GM10248 (cell line): ENCODE measurements around the gene MIGA2.
"Not testable (repeated sequence)": the region's sequence is repeated elsewhere in the genome, so short reads cannot be mapped to it uniquely, and the experiment has no call there.

Experiments used
- CTCF ChIA-PET: fragments of 300-600 bp; sonication (Branson Sonifier 250); formaldehyde crosslinking; extraction: SDS; loops from one replicate; lab custom pipeline; 2021; ENCODE audit warnings: antibody characterized with exemption; lab: Yijun Ruan, JAX
- POLR2A ChIA-PET: fragments of 350-650 bp; sonication (Branson Sonifier 250); formaldehyde crosslinking; extraction: SDS; loops from one replicate; lab custom pipeline; 2020; ENCODE audit warnings: antibody characterized with exemption; lab: Yijun Ruan, JAX
- DNase-seq: peaks from one replicate; pipeline ENCODE4 v3.0.0; 2012; ENCODE audit errors: extremely low spot score
- CTCF ChIP-seq: IDR thresholded peaks from 2 replicates; pipeline ENCODE4 v1.5.1; 2012; ENCODE audit warnings: mild to moderate bottlenecking, low read depth; ENCODE audit errors: extremely low read depth, missing control alignments, control extremely low read depth

MIGA2 gene

GRCh38 chr9:129033216-129033615, 3.2 kb upstream of the MIGA2 start:
- ChIA-PET CTCF (no interaction called here), POLR2A (no interaction called here)
- DNase-seq: no peak
- no peak for TF ChIP-seq CTCF

GRCh38 chr9:129035838-129036237, 588 bp upstream of the MIGA2 start:
- CTCF ChIA-PET: interaction anchor here (1.0 to 1.1 kb wide), 2 partner anchors 13 to 107 kb away, joined by 3 read pairs; no protein-coding TSS in a partner anchor

GRCh38 chr9:129036923-129037766, 719 bp downstream of the MIGA2 start:
- no peak for DNase-seq
- no peak for TF ChIP-seq CTCF
- ChIA-PET POLR2A (interaction anchor here (0.5 to 1.0 kb wide), 3 partner anchors 9 to 485 kb away, joined by 3 read pairs; partner anchors contain the start of genes SH3GLB2 and SPTAN1), CTCF (interaction anchor here (1.0 to 3.4 kb wide), 3 partner anchors 9 to 106 kb away, joined by 3 to 20 read pairs (median 3); partner anchors contain the start of gene SH3GLB2)

More at GRCh38 chr9:129035838-129036237, 588 bp upstream of the MIGA2 start:
- not testable (repeated sequence) for DNase-seq
- POLR2A ChIA-PET: interaction anchor here (0.5 to 1.0 kb wide), 2 partner anchors 87 to 483 kb away, joined by 3 to 5 read pairs; partner anchors contain the start of gene SPTAN1

- no peak for TF ChIP-seq CTCF
- CTCF ChIA-PET: interaction anchor here (3.4 kb wide), 1 partner anchor 9 kb away, joined by 20 read pairs; the partner anchor contains the start of gene SH3GLB2
- no peak for DNase-seq
- POLR2A ChIA-PET: no interaction called here
These were observed 1.3 kb downstream of the MIGA2 start for GRCh38 chr9:129037767-129038098.

GRCh38 chr9:129038109-129038852, 1.9 kb downstream of the MIGA2 start:
- CTCF ChIA-PET: interaction anchor here (1.3 to 3.4 kb wide), 2 partner anchors 9 to 10 kb away, joined by 4 to 20 read pairs; partner anchors contain the start of gene SH3GLB2
- TF ChIP-seq CTCF: no peak
- no peak for DNase-seq
- POLR2A ChIA-PET: interaction anchor here (0.7 kb wide), 1 partner anchor 94 kb away, joined by 3 read pairs; no protein-coding TSS in a partner anchor

- TF ChIP-seq CTCF: no peak
- DNase-seq: no peak
- CTCF ChIA-PET: interaction anchor here (1.3 to 3.4 kb wide), 2 partner anchors 11 to 12 kb away, joined by 4 to 20 read pairs; partner anchors contain the start of gene SH3GLB2
- POLR2A ChIA-PET: no interaction called here
These were observed 3.8 kb downstream of the MIGA2 start for GRCh38 chr9:129040113-129040643.
